HG02973 (cell line): ENCODE results near the gene DGKB.
"Not testable (repeated sequence)": the region's sequence is repeated elsewhere in the genome, so short reads cannot be mapped to it uniquely, and the experiment has no call there.

Experiments
- ATAC-seq: cut with Tn5 transposase; IDR thresholded peaks from one replicate; pipeline ENCODE4 v1.9.1; 2021; ENCODE audit warnings: moderate library complexity; ENCODE audit not compliant: unreplicated experiment

The DGKB gene

GRCh38 chr7:14332155-14332554 lies 570.4 kb downstream of the DGKB start:
- ATAC-seq: no peak

GRCh38 chr7:14324767-14325166 lies 577.8 kb downstream of the DGKB start:
- ATAC-seq: no peak

DNA sequence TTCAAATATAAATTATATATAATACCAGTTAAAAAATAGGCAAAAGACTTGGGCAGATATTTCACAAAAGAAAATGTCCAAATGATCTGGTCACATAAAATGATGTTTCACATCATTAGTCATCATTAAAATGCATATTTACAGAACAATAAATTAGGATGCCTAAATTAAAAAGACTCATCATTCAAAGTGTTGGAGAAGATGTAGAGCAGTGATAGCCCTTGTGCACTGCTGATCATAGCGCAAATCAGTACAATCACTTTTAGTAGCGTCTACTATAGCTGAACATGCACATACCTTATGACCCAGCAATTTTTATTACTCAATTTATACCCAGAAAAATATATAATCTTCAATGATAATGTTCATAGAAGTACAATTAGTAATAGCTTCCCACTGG lies 579.8 kb downstream of the DGKB start:
- ATAC-seq: no peak

DNA sequence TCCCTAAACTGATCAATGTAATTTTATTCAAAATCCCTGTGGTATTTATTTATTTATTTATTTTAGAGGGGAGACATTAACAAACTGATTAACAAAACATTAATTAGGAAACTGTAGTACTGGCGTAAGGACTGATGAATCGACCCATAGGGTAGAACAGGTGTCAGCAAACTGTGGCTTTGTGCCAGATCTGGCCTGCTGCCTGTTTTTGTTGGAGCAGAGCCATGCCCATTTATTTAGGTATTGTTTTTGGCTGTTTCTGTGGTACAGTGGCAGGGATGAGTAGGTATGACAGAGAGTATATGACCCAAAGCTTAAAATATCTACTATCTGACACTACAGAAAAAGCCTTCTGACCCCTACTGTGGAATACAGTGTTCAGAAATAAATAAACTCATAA lies 580.6 kb downstream of the DGKB start:
- ATAC-seq: no peak

DNA sequence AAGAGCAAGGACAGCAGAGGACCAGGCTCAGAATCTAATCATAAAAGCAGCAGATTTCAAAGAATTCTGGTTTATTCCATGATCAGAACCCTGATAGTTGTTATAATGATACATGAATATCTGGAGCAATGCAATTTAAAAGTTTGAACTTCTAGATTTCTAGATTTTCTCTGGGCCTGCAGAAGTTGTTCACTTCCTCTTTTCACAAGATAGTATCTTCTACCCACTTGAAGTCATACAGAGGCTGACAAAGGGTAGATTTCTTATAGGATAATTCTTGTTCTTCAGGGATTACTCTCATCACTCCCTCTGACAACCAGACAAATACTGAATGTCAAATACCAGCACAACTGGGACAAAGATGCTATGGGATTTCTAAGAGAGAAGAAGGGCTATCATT lies 593.1 kb downstream of the DGKB start:
- ATAC-seq: no peak

GRCh38 chr7:14305233-14305866 lies 597.2 kb downstream of the DGKB start:
- no peak for ATAC-seq

DNA sequence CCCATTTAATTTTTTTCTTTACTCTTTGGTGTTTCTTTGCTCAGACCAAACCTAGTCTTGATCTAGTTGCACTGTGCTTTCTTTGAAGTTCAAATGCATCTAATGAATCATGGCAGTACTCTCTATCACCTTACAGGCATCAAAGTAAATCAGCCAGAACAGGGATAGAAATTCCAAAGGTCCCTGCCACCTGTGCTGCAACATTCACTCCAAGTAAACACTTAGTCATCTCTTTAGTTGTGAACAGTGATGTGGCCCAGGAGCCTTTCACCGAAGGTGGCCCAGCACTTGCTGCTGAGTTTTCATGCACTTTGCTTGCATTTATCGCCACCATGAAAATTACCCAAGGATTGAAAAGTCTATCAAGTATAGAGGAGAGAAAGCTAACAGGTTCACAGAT lies 599.0 kb downstream of the DGKB start:
- no peak for ATAC-seq

DNA sequence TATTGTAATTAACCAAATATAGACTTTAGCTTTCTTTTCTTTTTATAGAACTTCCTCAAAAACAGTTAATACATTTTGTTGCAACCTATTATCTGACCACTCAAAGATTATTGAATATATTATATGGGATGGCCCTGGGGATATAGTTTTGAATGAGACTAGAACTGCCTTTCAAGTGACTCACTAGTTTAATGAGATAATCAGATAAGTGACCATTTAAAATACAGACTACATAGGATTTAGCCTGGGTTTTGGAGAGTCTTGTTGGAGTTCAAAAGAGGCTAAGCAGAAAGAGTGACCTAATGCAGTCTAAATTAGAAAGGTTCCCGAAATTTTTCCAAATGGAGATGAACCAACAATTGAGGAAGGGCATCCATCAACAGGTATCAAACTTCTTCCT lies 607.9 kb downstream of the DGKB start:
- ATAC-seq: no peak

GRCh38 chr7:14293434-14293833 lies 609.1 kb downstream of the DGKB start:
- no peak for ATAC-seq

DNA sequence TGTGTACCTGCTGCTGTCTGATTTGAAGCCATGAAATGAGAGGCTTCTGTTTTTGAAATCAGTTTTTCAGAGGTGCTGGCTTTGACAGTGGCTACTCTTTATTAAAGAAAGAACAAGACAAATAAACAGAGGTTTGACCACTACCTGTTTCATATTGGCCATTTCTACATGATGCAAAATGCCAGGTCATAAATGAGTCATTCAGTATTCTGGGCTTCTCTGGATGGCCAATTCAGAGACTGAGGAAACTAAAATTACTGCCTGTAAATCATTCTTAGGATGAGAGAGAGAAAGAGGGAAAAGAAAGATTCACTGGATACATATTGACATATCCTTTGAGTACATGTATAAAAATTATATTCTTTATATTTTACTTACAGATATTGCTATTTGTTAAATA lies 609.8 kb downstream of the DGKB start:
- no peak for ATAC-seq

GRCh38 chr7:14289957-14290356 lies 612.6 kb downstream of the DGKB start:
- ATAC-seq: no peak

GRCh38 chr7:14288701-14289100 lies 613.9 kb downstream of the DGKB start:
- no peak for ATAC-seq

- ATAC-seq: no peak
Observed at GRCh38 chr7:14287398-14287797, 615.2 kb downstream of the DGKB start.

DNA sequence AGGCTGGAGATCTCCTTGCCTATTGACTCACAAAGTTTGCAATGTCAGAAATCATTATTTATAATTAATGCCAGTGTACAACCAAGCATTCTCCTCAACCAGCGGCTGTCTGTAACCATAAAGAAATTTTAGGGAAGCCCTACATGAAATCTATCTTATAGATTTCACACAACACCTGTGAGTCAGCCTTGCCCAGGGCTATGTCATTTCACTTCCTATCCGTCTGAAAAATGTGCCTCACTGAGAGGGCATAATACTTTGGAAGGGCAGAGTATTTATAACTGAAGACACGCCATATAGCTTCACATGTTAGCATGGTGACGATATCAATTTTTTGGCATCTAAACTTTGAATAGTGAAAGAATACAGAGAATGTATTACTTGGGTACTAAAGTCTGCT lies 616.5 kb downstream of the DGKB start:
- ATAC-seq: no peak

GRCh38 chr7:14279065-14279871 lies 623.3 kb downstream of the DGKB start:
- ATAC-seq: not testable (repeated sequence)

DNA sequence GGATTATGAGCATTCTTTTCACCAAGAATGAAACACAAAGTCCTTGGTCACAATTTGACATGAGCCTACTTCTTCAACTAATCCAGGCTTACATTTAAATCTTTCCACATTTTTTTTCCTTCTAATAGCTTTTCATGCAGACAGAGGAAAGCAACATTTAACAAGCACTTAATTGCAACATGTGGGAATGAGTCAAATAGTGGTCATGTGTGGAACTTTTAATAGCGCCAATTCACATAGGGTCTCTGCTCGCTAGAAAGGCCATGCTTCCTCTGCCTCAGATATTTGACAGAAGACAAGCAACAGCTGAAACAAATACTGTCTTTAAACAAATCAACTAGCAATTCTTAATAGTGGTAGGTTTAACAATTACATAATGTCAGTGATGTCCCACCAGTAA lies 627.2 kb downstream of the DGKB start:
- ATAC-seq: no peak

GRCh38 chr7:14271441-14271840 lies 631.1 kb downstream of the DGKB start:
- no peak for ATAC-seq

DNA sequence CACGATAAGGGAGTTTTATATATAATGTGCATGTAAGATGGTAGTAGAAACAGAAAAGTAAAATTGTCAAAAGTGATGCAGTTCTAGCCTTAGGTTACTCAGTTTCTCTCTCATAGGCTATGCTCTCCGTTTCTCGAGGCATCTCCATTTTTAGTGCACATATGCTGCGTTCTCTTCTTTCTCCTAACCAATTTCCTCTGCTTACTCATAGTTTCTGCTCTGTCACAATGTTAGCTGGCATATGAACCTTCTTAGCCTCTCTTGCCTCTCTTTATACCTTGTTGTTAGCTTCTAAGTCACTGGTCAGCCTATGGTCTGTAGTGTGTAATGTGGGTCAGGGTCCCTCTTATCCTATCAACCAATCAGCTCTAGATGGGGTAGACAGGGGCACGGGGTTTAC lies 632.5 kb downstream of the DGKB start:
- no peak for ATAC-seq

GRCh38 chr7:14260011-14260410 lies 642.5 kb downstream of the DGKB start:
- no peak for ATAC-seq

- ATAC-seq: no peak
Observed at GRCh38 chr7:14258861-14259260, 643.7 kb downstream of the DGKB start.

GRCh38 chr7:14258441-14258840 lies 644.1 kb downstream of the DGKB start:
- no peak for ATAC-seq

GRCh38 chr7:14252458-14252857 lies 650.1 kb downstream of the DGKB start:
- ATAC-seq: no peak

GRCh38 chr7:14242175-14242574 lies 660.4 kb downstream of the DGKB start:
- ATAC-seq: no peak
